CD4-positive, alpha-beta T cell treated with Interleukin-15 for 1 hour (primary cell): ENCODE data around the gene TEX2.

Experiments used
- DNase-seq: peaks from one replicate; pipeline ENCODE4 v3.0.0-alpha.2; 2020

Gene TEX2

GRCh38 chr17:64263000-64263766 is at the start of gene TEX2:
Gene TEX2 (minus strand): TSS chr17:64263260. CDS start chr17:64214217, 49,043 bp downstream.
- peak; percentile 86 for DNase-seq

GRCh38 chr17:64309710-64310109 is 46.6 kb upstream of the TEX2 start:
- DNase-seq = no peak

- no peak for DNase-seq
These were observed 46.0 kb upstream of the TEX2 start for GRCh38 chr17:64309021-64309420.

GRCh38 chr17:64306850-64307463 is 43.9 kb upstream of the TEX2 start:
- DNase-seq = peak; percentile 61

GRCh38 chr17:64304551-64304950 is 41.5 kb upstream of the TEX2 start:
- DNase-seq = no peak

- DNase-seq = no peak
These were observed 37.6 kb upstream of the TEX2 start for GRCh38 chr17:64300699-64300965.

- no peak for DNase-seq
These were observed 34.5 kb upstream of the TEX2 start for GRCh38 chr17:64297467-64298088.

GRCh38 chr17:64296246-64296645 is 33.2 kb upstream of the TEX2 start:
- DNase-seq = no peak

- no peak for DNase-seq
These were observed 32.1 kb upstream of the TEX2 start for GRCh38 chr17:64295146-64295545.

GRCh38 chr17:64291268-64291851 is 28.3 kb upstream of the TEX2 start:
- DNase-seq = no peak

- DNase-seq = no peak
These were observed 26.7 kb upstream of the TEX2 start for GRCh38 chr17:64289741-64290141.

- no peak for DNase-seq
These were observed 19.7 kb upstream of the TEX2 start for GRCh38 chr17:64282753-64283080.

GRCh38 chr17:64281962-64282752 is 19.1 kb upstream of the TEX2 start:
- peak; percentile 46 for DNase-seq

- no peak for DNase-seq
These were observed 15.6 kb upstream of the TEX2 start for GRCh38 chr17:64278614-64279013.

- no peak for DNase-seq
These were observed 14.9 kb upstream of the TEX2 start for GRCh38 chr17:64277831-64278562.

GRCh38 chr17:64276961-64277505 is 14.0 kb upstream of the TEX2 start:
- DNase-seq = no peak

- no peak for DNase-seq
These were observed 12.0 kb upstream of the TEX2 start for GRCh38 chr17:64275016-64275415.

- no peak for DNase-seq
These were observed 9.9 kb upstream of the TEX2 start for GRCh38 chr17:64273006-64273405.

GRCh38 chr17:64270885-64271284 is 7.8 kb upstream of the TEX2 start:
- DNase-seq = no peak

- no peak for DNase-seq
These were observed 6.9 kb upstream of the TEX2 start for GRCh38 chr17:64269687-64270649.

- DNase-seq = no peak
These were observed 1.8 kb upstream of the TEX2 start for GRCh38 chr17:64264891-64265290.
